Esophagus muscularis mucosa (tissue), 3 donors: ENCODE measurements around the gene CD59.

Experiments
- CTCF ChIP-seq, 3 experiments: fragments of 200-600 bp in 2 of 3; fragments of 450-650 bp in 1 of 3; sonication (generic) in 2 of 3; IDR thresholded peaks; one replicate each; pipeline ENCODE4 v1.5.1; 2017 to 2019; ENCODE audit warnings: antibody characterized with exemption in 3 of 3, mild to moderate bottlenecking in 2 of 3, moderate library complexity in 1 of 3
- EP300 ChIP-seq: sonication (generic); formaldehyde crosslinking; IDR thresholded peaks from one replicate; pipeline ENCODE4 v1.6.1; 2017; ENCODE audit warnings: antibody characterized with exemption

GRCh38 chr11:33777906-33778305 lies 41.7 kb upstream of the CD59 start:
- TF ChIP-seq CTCF (IDR thresholded peaks at IDR 0.05) (no peak), EP300 (no peak)
